Cardiac muscle cell (in vitro differentiated cells and primary cell): Measurements from ENCODE around the gene MEX3B. TPM values are rescaled to one million over a fixed set of nuclear protein-coding genes. Genes with fewer than 3 reads are reported as not detected.
A peak's percentile ranks its signal among the peaks of the same experiment; 100 is the strongest.

Source experiments
- DNase-seq, 2 donors: peaks; one replicate each; pipeline versions ENCODE4 v3.0.0 to v3.0.0-alpha.2; 2010 to 2017; ENCODE audit warnings: low read depth in 1 of 2, low spot score in 1 of 2
- H3K27ac ChIP-seq: fragments of 200-600 bp; sonication (generic); 2 replicates; pipeline ENCODE4 v1.5.1; 2016
- H3K27me3 ChIP-seq: fragments of 200-600 bp; sonication (generic); 2 replicates; pipeline ENCODE4 v1.6.0; 2016; ENCODE audit warnings: control low read depth
- H3K36me3 ChIP-seq: fragments of 200-600 bp; sonication (generic); 2 replicates; pipeline ENCODE4 v1.5.1; 2016; ENCODE audit warnings: control low read depth
- H3K4me1 ChIP-seq: fragments of 200-600 bp; sonication (generic); 2 replicates; pipeline ENCODE4 v1.8.1; 2017; ENCODE audit warnings: low read depth, mild to moderate bottlenecking, mixed run types
- H3K4me3 ChIP-seq: fragments of 200-600 bp; sonication (generic); 2 replicates; pipeline ENCODE4 v1.5.1; 2016; ENCODE audit warnings: mild to moderate bottlenecking
- H3K9me3 ChIP-seq: fragments of 200-600 bp; sonication (generic); 2 replicates; pipeline ENCODE4 v1.5.1; 2017; ENCODE audit warnings: low read depth, mild to moderate bottlenecking, control low read depth
- CTCF ChIP-seq: IDR thresholded peaks from 2 replicates; pipeline ENCODE4 v1.5.1; 2012; ENCODE audit warnings: low read depth, mild to moderate bottlenecking, low read length
- polyA plus RNA-seq: library from polyadenylated mRNA; unstranded; fragments of >200 nt; fragmentation: Nextera tagmentation; extraction: Ambion mirVana; gene quantifications from 2 replicates; pipeline ENCODE4 v1.2.1, GENCODE V29; 2016
- total RNA-seq: library from RNA; depleted of rRNA; stranded (reverse); fragments of >200 nt; gene quantifications from 2 replicates; pipeline ENCODE4 v1.2.3, GENCODE V29; 2016

Gene MEX3B
- total and polyA plus RNA-seq, 2 experiments from 2014 or later: 3.8 to 12.4 TPM

- DNase-seq: no peak
- H3K4me3 ChIP-seq: no peak overlapping the region
- no peak overlapping the region for H3K27ac ChIP-seq
- H3K36me3 ChIP-seq: no peaks in the 10 kb centered on the region
- no peak for TF ChIP-seq CTCF
- H3K27me3 ChIP-seq: peaks cover 36% of the 10 kb centered on the region
- no peaks in the 10 kb centered on the region for H3K4me1 ChIP-seq
- H3K9me3 ChIP-seq: no peaks in the 10 kb centered on the region
Observed at GRCh38 chr15:82066455-82066854, 20.6 kb upstream of the MEX3B start.

DNA sequence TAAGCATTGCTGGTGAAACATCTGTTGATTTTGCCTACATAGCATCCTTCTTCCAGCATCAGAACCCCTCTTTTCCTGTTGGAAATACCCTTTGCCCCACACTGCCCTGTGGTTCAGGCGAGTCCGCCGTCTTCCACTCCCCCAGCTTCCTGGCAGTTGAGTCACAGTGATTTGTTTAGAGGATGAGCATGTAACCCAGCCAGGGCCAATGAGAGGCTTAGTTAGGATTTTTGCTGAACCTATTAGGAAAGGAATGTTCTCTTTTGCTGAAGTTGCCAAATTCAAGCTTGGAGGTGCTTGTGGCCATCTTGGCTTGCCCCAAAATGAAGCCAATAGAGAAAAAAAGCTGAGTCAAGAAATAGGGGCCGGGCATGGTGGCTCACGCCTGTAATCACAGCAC lies 19.0 kb upstream of the MEX3B start:
- Histone ChIP-seq H3K27ac (no peak overlapping the region), H3K27me3 (peaks cover 51% of the 10 kb centered on the region), H3K36me3 (no peaks in the 10 kb centered on the region), H3K4me1 (no peaks in the 10 kb centered on the region), H3K4me3 (no peak overlapping the region), H3K9me3 (no peaks in the 10 kb centered on the region)
- TF ChIP-seq CTCF: no peak
- peak in 1 of 2 donors; percentile 46 for DNase-seq

DNA sequence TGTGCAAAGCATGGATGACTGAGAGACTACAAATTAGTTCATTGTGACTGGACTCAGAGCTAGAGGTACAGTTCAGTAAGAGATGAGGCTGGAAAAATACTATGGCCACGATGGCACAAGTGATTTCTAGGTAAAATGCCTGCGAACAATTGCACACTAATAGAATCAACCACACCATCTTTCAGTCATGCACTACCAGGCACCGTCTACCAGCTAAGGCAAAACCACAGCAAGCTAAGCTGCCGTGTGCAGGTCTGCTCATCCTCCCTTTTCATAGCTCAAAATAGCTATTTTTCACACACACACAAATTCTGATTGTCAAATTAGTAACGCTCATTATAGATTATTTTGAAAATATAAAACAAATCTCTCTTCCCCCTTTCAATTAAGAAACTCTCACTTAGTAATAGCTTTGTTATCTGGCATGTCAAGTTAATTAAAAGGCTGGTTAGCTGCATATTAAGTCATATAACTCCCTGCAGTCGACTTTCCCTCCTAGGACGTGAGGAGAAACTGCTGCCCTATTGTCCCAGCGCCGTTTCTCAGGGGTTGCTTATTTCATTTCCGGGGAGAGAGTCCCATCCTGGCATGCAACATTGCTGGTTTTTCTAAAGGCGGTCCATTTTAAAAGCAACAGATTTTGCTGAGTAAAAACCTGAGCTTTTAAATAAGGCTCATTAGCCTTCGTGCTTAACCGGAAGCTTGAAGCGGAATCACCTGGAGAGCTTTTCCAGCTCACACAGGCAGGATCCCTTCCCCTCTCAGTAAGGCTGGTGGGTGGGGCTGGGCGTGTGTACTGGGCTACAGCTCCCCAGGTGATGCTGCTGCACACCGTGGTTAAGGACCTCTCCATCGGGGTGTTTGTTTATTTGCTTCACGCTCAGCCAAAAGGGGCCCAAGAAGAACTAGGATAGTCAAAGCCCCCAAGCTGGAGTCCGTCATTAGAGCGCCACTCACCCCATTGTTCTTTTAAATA lies 16.9 kb upstream of the MEX3B start:
- Histone ChIP-seq H3K27ac (no peak overlapping the region), H3K27me3 (peaks cover 72% of the 10 kb centered on the region), H3K4me3 (no peak overlapping the region), H3K9me3 (no peaks in the 10 kb centered on the region), H3K36me3 (no peaks in the 10 kb centered on the region), H3K4me1 (no peaks in the 10 kb centered on the region)
- no peak for DNase-seq
- no peak for TF ChIP-seq CTCF

GRCh38 chr15:82060817-82061216 lies 15.0 kb upstream of the MEX3B start:
- Histone ChIP-seq H3K27me3 (peaks cover 91% of the 10 kb centered on the region), H3K36me3 (no peaks in the 10 kb centered on the region), H3K4me1 (no peaks in the 10 kb centered on the region), H3K9me3 (no peaks in the 10 kb centered on the region), H3K4me3 (no peak overlapping the region), H3K27ac (no peak overlapping the region)
- TF ChIP-seq CTCF: no peak
- DNase-seq: no peak

DNA sequence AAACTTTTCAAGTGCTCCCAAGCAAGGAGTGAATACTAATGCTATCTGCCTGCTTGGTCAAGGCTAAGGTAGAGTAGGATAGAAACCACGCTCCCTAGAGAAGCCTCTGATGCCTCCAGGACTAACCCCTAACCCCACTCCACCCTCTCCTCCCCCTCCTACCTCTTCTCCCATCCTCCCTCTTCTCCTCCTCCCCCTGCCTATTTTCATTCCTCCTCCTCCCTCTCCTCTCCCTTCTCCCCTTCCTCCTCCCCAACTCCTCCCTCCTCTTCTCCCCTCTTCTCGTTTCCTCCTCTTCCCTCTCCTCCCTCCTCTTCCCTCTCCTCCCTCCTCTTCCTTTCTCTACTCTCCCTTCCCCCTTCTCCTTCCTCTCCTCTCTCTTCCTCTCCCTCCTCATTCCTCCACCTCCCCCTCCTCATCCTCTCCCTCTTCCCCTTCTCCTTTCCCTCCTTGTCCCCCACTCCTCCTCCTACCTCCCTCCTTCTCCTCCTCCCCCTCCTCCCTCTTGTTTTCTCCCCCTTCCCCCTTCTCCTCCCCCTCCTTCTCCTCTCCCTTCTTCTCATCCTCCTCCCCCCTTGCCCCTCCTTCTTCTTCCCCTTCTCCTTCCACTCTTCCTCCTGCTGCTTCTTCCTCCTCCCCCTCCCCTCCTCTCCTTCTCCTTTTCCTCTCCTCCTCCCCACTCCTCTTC lies 12.8 kb upstream of the MEX3B start:
- Histone ChIP-seq H3K27me3 (peaks cover 83% of the 10 kb centered on the region), H3K27ac (no peak overlapping the region)
- TF ChIP-seq CTCF: no peak

More for the DNA sequence above, 12.8 kb upstream of the MEX3B start:
- no peaks in the 10 kb centered on the region for H3K4me1 ChIP-seq
- H3K9me3 ChIP-seq: no peaks in the 10 kb centered on the region
- no peaks in the 10 kb centered on the region for H3K36me3 ChIP-seq
- H3K4me3 ChIP-seq: no peak overlapping the region
- DNase-seq: no peak
